ENCODE data around the gene CCND1. TPM values are rescaled to one million over a fixed set of nuclear protein-coding genes. Genes with fewer than 3 reads are reported as not detected.

CCND1 gene
- total and polyA plus RNA-seq, 10 of the 15 experiments (the other 5 are each of a cell fraction or from before 2014, with no cell fraction given) = 0.09 to 6.6 (median 0.59) TPM; not detected in 2

DNA sequence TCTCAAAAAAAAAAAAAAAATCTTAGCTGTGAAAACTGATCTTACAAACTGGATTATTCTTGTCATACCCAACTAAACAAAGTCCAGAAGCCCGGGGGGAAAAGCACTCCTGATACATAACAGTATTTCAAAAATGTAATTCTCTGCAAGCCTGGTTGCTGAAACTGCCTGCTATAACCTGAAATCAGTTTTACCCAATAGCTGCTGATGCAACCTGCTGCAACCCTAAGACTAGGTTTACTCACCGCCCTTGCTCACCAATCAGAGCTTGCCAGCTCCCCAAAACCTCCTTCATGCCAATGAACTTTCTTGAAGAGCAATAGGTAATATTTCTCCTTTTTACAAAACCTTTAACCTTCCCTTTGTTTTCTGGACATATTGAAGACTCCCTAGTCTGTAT, 50.5 kb downstream of the CCND1 start:
- no peak overlapping the region for H3K9ac ChIP-seq (ENCODE audit: control insufficient read depth, insufficient read depth, low read length)
- H3K27me3 ChIP-seq (replicated peaks in 1 of 2; ENCODE audit: control insufficient read depth in 2 of 2, insufficient read depth in 2 of 2, low read length in 1 of 2) = no peaks in the 10 kb centered on the region; a peak in 2 of 4 replicates
- H3K9me3 ChIP-seq (replicated peaks; ENCODE audit: control insufficient read depth, insufficient read depth, low read length) = no peaks in the 10 kb centered on the region
- H4K20me1 ChIP-seq (ENCODE audit: control insufficient read depth, insufficient read depth) = no peaks in the 10 kb centered on the region
- H3K27ac ChIP-seq (ENCODE audit: control insufficient read depth, insufficient read depth) = no peak overlapping the region
- no peak for FAIRE-seq
- CTCF ChIA-PET = interaction anchor here (0.9 kb wide), 1 partner anchor 16 kb away, joined by 3 read pairs; the partner anchor contains the start of gene LTO1
- no peaks in the 10 kb centered on the region for H3K79me2 ChIP-seq (ENCODE audit: control insufficient read depth, insufficient read depth, low read length)
- WGBS (ENCODE audit: insufficient coverage, insufficient replicate concordance, low lambda C conversion rate, missing lambda C conversion rate) = 3% methylated on average over 2 of the region's 2 CpGs
- no TSS peak for BruUV-seq (replicated peaks)
- POLR2A ChIA-PET = no interaction called here
- H3K4me3 ChIP-seq = no peak overlapping the region
- no peak overlapping the region for H2AFZ ChIP-seq (ENCODE audit: control insufficient read depth, low read depth, low read length)
- H3K4me2 ChIP-seq (ENCODE audit: control insufficient read depth, insufficient read depth) = no peak overlapping the region
- no peaks in the 10 kb centered on the region for H3K4me1 ChIP-seq (ENCODE audit: control insufficient read depth, insufficient read depth, low read length)
- ATAC-seq = no peak
- RAD21 ChIA-PET (ENCODE audit: unreplicated experiment) = no interaction called here
- DNase-seq (ENCODE audit: low read depth, low spot score) = no peak
- in situ Hi-C loops (cut with MboI) = no loop called here
- intact Hi-C loops (cut with micrococcal nuclease; ENCODE audit: unreplicated experiment) = no loop called here
- SMC1A ChIA-PET (ENCODE audit: uncharacterized antibody, unreplicated experiment) = no interaction called here
- no peaks in the 10 kb centered on the region for H3K36me3 ChIP-seq (ENCODE audit: control insufficient read depth in 2 of 2, insufficient read depth in 2 of 2, low read length in 1 of 2)
- no peak for TF ChIP-seq TCF7 (IDR thresholded peaks at IDR 0.05; ENCODE audit: borderline replicate concordance)
- no peak for TF ChIP-seq JUNB (IDR thresholded peaks at IDR 0.05)
- TF ChIP-seq, protein P1, sequence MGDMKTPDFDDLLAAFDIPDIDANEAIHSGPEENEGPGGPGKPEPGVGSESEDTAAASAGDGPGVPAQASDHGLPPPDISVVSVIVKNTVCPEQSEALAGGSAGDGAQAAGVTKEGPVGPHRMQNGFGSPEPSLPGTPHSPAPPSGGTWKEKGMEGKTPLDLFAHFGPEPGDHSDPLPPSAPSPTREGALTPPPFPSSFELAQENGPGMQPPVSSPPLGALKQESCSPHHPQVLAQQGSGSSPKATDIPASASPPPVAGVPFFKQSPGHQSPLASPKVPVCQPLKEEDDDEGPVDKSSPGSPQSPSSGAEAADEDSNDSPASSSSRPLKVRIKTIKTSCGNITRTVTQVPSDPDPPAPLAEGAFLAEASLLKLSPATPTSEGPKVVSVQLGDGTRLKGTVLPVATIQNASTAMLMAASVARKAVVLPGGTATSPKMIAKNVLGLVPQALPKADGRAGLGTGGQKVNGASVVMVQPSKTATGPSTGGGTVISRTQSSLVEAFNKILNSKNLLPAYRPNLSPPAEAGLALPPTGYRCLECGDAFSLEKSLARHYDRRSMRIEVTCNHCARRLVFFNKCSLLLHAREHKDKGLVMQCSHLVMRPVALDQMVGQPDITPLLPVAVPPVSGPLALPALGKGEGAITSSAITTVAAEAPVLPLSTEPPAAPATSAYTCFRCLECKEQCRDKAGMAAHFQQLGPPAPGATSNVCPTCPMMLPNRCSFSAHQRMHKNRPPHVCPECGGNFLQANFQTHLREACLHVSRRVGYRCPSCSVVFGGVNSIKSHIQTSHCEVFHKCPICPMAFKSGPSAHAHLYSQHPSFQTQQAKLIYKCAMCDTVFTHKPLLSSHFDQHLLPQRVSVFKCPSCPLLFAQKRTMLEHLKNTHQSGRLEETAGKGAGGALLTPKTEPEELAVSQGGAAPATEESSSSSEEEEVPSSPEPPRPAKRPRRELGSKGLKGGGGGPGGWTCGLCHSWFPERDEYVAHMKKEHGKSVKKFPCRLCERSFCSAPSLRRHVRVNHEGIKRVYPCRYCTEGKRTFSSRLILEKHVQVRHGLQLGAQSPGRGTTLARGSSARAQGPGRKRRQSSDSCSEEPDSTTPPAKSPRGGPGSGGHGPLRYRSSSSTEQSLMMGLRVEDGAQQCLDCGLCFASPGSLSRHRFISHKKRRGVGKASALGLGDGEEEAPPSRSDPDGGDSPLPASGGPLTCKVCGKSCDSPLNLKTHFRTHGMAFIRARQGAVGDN (IDR thresholded peaks at IDR 0.05) = no peak
- no peak for TF ChIP-seq SMAD5 (IDR thresholded peaks at IDR 0.05; ENCODE audit: low read depth)
- TF ChIP-seq, protein P2, sequence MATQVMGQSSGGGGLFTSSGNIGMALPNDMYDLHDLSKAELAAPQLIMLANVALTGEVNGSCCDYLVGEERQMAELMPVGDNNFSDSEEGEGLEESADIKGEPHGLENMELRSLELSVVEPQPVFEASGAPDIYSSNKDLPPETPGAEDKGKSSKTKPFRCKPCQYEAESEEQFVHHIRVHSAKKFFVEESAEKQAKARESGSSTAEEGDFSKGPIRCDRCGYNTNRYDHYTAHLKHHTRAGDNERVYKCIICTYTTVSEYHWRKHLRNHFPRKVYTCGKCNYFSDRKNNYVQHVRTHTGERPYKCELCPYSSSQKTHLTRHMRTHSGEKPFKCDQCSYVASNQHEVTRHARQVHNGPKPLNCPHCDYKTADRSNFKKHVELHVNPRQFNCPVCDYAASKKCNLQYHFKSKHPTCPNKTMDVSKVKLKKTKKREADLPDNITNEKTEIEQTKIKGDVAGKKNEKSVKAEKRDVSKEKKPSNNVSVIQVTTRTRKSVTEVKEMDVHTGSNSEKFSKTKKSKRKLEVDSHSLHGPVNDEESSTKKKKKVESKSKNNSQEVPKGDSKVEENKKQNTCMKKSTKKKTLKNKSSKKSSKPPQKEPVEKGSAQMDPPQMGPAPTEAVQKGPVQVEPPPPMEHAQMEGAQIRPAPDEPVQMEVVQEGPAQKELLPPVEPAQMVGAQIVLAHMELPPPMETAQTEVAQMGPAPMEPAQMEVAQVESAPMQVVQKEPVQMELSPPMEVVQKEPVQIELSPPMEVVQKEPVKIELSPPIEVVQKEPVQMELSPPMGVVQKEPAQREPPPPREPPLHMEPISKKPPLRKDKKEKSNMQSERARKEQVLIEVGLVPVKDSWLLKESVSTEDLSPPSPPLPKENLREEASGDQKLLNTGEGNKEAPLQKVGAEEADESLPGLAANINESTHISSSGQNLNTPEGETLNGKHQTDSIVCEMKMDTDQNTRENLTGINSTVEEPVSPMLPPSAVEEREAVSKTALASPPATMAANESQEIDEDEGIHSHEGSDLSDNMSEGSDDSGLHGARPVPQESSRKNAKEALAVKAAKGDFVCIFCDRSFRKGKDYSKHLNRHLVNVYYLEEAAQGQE (IDR thresholded peaks at IDR 0.05; ENCODE audit: low read depth, low read length) = no peak
- TF ChIP-seq FOS (IDR thresholded peaks at IDR 0.05; ENCODE audit: borderline replicate concordance, extremely low read depth, insufficient read length) = no peak
- TF ChIP-seq, protein P3, sequence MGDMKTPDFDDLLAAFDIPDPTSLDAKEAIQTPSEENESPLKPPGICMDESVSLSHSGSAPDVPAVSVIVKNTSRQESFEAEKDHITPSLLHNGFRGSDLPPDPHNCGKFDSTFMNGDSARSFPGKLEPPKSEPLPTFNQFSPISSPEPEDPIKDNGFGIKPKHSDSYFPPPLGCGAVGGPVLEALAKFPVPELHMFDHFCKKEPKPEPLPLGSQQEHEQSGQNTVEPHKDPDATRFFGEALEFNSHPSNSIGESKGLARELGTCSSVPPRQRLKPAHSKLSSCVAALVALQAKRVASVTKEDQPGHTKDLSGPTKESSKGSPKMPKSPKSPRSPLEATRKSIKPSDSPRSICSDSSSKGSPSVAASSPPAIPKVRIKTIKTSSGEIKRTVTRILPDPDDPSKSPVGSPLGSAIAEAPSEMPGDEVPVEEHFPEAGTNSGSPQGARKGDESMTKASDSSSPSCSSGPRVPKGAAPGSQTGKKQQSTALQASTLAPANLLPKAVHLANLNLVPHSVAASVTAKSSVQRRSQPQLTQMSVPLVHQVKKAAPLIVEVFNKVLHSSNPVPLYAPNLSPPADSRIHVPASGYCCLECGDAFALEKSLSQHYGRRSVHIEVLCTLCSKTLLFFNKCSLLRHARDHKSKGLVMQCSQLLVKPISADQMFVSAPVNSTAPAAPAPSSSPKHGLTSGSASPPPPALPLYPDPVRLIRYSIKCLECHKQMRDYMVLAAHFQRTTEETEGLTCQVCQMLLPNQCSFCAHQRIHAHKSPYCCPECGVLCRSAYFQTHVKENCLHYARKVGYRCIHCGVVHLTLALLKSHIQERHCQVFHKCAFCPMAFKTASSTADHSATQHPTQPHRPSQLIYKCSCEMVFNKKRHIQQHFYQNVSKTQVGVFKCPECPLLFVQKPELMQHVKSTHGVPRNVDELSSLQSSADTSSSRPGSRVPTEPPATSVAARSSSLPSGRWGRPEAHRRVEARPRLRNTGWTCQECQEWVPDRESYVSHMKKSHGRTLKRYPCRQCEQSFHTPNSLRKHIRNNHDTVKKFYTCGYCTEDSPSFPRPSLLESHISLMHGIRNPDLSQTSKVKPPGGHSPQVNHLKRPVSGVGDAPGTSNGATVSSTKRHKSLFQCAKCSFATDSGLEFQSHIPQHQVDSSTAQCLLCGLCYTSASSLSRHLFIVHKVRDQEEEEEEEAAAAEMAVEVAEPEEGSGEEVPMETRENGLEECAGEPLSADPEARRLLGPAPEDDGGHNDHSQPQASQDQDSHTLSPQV (IDR thresholded peaks at IDR 0.05) = no peak
- TF ChIP-seq TCF3 (IDR thresholded peaks at IDR 0.05; ENCODE audit: borderline replicate concordance, insufficient read depth, low read depth, low read length) = no peak
